ENCODE results near the gene CFAP46. TPM values are rescaled to one million over a fixed set of nuclear protein-coding genes. Genes with fewer than 3 reads are reported as not detected.
"Not testable (repeated sequence)": the region's sequence is repeated elsewhere in the genome, so short reads cannot be mapped to it uniquely, and the experiment has no call there.

The CFAP46 gene
- polyA plus RNA-seq, 12 donors, result 0.25 to 1.2 (median 0.50) TPM; not detected in 2

DNA sequence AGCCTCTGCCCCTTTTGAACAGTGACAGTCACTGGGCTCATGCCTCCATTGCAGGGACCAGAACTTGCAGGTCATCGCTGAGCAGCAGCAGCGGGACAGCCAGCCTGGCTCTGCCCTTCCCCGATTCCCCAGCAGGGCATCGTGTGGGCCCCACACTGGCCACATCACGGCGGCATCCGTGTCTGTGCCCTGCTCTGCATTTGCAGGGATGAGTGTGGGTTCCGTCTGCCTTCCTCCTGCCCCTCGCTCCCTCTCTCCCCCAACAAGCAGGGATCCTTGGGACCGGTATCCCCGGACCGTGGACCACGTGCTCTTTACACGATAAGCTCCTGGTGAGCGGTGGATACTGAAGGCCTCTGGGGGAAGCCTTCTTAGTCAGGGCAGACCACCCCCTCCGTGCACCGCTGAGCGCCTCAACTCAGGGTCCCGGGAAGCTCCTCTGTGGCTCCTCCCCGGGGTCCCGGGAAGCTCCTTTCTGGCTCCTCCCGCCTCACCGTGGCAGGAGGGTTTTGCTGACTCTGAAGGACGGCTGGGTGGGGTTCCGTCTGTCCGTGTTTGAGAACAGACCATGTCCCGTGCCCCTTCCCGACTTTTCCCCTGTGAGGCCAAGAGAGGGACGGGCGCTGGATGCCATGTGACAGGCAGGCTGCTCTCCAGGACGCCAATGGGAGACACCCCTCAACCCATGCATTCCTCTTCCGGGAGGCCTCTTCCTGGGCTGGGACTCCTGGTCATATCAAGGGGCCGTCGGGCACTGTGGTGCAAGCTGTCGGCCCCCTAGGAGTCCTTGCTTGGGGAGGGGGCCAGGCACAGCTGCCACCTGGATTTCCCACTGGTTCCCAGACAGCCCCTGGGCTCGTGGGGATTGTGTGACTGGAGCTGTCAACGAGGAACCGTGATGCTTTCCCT, 132.9 kb downstream of the CFAP46 start:
- DNase-seq, result no peak

DNA sequence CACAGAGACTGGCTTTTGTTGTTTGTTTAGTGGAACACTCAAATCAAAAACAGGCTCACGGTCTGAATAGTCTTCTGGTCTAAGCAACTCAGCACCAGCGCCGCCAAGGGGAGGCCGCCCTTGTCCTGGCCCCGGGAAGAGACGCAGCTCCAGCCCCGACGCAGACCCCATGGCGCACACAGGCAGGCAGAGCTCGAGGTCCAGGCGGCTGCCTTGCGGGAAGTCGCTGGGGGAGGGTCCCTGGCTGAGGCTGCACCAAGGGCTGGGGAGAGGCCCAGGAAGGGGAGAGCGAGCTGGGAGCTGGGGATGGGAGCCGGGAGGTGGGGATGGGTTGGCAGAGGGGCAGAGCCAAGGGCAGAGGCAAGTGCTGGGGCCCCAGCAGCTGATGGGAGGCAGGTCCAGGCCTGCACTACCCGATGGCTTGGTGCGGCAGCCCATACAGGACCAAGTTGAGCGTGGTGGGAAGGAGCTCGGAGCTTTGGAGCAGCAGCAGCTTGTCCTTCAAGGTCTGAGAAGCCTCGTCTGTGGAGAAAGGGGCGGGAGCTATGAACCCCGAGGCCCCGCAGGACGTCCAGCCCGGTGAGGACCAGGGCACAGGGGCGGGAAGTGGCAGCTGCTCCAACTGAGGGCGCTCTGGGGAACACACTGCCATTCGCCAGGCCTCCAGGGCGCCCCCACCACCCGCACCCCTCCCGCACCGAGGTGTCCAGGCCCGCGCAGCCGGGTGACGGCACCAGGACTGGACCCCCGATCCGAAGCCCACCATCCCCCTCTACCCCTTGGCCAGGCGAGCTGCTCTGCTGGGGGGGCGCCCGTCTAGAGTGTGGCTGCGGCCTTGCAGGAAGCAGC, 133.8 kb downstream of the CFAP46 start:
- no peak for DNase-seq

DNA sequence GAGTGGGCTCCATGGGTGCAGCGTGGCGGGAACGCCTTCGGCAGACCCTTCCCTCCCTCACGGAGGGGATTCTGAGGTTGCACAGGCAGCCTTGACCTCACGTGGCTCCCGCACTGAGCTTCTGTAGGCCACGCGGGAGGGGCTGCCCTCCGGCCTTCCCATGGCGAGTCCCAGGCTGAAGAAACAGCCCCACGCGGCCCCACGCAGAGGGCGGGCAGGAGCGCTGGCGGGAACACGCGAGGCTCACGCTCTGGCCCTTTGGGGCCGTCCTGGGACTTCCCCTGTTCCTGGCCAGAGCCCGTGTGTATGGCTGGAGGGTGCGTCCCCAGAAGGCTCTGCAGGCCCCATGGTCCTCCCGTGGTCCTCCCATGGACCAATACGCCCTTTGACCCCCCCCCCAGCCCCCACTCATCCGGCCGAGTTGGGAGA, 134.7 kb downstream of the CFAP46 start:
- DNase-seq, result no peak

DNA sequence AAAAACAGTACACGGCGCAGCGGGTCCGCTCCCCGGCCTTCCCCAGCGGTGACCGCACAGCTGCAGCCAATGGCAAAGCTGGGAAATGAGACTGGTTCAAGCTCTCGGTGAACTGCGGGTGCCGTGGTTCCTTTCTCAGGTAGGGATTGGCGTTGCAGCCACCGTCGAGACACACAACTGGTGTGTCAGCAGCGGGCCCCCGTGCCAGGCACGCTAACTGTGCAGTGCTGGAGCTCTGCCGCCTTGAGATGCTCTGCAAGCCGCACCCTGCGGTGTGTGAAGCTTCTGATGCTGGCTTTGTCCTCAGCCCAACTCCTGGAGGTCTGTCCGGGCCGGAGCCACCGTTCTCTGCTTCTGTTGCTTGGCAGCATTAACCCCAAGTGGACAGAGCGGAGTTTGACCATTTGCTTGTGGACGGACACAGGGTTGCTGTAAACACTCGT, 135.8 kb downstream of the CFAP46 start:
- no peak for DNase-seq

DNA sequence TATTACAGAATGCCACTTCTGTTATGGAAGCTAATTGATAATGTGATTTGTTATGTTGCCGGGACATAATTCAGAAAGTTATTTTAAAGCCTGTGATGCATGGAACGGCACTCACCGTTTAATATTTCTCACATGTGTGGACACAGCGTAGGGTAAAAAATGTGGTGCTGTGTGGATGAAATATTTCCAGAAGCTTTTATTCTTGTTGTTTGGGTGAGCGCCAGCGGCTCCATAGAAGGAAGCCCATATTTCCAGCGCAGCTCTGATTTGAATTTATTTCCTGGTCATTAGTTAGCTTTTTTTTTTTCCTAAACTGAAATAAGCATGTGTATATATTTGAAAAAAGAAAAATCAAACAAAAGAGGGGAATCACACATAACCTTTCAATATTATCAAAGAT, 136.3 kb downstream of the CFAP46 start:
- DNase-seq, result peak; percentile 14

DNA sequence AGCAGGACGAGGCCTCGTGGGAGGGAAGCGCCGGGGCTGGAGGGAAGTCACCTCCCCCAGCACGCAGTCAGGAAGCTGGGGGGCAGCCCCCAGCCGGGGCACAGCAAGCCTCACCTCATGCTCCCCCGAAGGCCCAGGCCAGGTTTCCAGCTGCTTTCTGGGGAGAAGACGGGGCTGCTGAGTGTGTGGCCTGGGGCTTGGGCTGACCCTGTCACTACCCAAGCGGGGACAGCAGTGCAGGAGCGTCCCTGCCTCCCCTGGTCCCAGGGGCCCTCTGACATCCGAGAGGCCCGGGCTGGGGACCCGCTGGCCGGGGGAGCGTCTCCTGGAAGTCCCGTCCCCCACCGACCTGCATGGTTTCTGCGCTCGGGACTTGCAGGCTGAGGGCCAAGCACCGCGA, 136.8 kb downstream of the CFAP46 start:
- DNase-seq, result no peak

DNA sequence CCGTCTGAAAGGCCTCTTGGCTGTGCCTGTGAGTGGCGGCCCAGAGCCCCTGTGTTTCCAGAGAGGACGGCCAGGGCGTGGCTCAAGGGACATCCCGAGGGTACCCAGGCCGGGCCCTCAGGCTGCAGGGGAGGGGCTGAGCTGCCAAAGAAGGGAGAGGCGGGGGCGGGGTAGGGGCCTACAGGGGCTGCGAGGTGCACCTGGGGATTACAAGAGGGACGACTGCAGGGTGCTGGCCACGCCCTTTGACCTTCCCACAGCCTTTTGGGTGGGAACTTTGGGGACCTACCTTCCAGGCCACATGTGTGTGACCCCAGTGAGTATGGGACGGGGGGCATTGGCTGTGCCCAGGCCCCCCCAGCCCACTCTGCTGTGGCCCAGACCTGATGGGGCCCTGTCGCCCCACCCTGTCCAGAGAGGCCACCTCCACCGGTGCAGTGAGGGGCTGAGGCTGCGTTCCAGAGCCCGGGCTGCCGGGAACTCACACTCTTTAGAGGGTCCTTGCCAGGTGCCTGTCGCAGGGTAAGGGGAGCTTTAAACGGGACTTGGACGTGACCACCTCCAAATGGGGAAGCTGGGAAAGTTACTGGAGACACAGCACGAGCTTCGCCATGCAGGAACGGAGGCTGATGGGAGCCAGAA, 137.5 kb downstream of the CFAP46 start:
- DNase-seq, result no peak

DNA sequence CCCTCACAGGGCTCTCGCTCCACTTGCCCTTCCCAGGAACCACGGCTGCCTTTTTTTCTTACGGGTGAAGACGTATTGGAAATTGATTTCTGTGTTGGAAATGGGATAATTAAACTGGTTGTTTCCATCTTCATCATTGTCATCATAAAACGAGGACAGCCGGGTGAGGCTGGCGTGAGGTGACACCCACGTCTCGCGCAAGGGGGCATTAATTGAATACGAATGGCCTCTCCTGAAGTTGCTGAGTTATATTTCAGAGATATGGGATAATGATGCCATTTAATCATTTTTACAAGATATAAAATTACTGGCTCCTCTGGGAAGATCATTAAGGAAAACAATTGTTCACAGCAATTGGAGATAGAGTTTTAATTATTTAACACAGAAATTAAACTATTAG, 138.1 kb downstream of the CFAP46 start:
- no peak for DNase-seq

DNA sequence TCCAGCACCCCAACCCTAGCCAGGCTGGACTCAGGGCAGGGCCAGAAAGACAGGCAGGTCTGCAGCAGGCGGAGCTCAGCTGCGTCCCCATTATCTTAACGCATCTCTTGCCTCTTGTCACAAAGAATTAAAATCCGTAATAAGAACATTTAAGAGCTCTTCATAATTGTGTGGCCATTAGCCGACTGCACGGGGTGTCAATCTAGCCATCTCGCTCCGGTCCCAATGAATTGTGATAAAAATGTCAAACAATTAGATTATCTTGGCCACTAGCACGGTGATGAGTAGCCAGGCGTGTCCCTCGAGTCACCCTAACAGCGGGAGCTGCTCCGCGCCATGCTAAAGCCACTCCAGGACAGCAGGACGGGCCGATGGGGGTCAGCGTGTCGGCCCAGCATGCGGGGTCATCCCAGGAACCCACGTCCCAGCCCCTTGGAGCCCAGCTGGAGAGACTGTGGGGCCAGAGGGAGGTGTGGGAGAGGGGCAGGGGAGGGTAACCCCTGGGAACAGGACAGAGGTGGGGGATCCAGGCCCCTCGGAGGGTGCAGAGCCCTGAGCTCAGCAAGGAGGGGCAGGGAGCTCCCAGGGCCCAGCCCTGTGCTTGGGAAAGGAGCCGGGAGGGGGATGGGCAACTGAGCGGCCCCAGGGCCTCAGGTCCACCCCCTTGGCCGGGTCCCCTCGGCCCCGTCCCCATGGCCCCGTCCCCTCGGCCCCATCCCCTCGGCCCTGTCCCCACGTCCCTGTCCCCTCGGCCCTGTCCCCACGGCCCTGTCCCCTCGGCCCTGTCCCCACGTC, 138.8 kb downstream of the CFAP46 start:
- DNase-seq, result no peak

DNA sequence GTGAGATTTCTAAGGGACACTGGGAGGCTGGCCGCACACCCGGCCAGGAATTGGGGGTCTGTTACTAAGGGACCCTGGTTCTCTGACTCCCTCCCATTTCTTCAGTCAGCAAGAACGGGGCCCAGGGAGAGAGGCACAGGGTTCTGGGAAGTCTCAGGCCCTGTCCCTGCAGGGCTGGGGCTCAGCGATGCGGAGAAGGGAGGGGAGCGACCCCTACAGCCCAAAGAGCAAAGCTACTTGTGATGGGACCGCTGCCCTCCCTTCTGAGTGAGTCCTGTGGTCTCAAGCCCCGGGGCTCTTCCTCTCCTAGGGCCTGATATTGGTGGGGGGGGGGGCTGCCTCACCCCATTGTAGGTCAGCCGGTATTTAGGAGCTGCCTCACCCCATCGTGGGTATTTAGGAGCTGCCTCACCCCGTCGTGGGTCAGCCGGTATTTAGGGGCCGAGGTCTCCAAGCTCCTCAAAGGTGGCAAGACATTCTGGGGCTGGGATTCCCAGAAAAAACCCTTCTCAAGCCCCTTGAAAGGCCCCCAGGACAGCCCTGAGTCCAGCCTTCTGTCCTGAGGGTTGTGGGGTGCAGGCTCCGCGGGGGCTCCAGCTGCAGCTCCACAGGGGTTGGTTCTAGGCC, 139.6 kb downstream of the CFAP46 start:
- DNase-seq, result no peak

DNA sequence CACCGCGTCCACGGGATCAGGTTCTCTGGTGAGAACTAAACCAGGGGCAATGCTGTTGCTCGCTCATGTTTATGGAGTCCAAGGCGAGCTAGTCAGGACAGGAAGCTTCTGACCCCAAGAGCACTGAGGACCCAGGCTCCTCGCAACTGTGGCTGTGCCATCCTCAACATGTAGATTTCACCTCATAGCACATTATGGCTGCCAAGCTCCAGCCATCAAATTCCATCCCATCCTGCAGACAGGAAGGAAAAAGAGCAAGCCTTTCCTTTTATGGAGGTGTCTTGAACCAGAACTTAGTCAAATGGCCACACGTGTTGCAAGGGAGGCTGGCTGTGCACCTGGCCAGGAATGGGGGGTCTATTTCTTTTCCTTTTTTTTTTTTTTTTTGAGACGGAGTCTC, 140.3 kb downstream of the CFAP46 start:
- no peak for DNase-seq

DNA sequence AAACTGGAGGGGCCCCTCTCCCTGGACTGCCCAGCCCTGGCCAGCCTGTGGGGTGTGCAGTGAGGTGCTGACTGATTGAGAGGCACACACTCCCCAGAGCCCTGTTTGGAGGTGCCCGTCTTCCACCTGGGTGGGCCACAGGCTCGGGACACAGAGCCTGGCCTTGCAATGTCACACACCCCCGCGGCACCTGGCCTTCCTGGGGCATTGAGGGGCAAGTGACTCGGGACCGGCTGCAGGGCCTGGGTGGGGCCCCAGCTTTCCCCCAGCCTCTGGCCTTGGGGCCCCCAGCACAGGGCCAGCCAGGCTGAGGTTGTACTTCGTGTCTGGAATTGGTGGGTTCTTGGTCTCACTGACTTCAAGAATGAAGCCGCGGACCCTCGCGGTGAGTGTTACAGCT, 142.5 kb downstream of the CFAP46 start:
- DNase-seq, result no peak

DNA sequence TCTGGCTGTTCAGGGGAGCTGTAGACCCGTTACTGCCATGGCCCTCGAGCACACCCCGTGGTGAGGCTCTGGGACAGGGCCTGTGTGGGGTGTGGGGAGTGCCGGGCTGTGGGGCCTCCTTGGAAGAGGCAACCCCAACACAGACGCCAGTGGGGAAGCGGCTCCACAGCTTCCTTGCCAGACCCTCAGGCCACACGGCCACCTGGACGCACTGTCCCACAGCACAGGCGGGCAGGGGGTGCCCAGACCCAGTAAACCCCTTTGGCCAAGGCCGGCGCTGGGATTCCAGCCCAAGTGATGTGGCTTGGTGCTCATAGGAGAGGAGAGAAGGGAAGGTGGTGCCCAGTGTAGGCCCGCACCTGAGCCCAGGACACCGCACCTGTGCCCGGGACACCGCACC, 143.5 kb downstream of the CFAP46 start:
- no peak for DNase-seq

DNA sequence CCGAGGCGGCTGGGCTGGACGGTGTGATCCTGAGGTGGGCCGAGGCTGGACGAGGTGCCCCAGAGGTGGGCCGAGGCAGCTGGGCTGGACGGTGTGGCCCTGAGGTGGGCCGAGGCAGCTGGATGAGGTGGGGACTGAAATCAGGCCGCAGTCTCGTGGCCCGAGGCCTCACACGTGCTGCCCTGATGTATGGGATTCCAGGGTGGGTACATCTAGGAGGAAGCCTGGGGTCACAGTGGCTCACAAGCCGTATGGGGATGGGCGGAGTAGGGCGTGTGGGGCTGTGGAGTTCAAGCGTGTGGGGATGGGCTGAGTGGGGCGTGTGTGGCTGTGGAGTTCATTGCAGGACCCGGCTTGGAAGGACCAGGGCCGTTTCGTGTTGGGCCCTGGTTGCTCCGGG, 144.0 kb downstream of the CFAP46 start:
- no peak for DNase-seq

DNA sequence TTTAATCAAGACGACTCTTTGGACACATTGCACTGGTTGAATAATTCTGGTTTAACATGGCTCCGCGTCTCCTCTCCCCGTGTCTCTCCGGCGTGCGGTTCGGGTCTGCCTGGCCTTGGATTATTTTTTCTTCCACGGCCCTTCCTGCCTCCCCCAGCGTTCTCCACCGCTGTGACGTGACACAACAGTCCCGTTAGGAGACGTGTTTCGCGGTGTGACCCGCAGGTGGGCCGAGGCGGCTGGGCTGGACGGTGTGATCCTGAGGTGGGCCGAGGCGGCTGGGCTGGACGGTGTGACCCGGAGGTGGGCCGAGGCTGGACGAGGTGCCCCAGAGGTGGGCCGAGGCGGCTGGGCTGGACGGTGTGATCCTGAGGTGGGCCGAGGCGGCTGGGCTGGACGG, 144.4 kb downstream of the CFAP46 start:
- DNase-seq, result not testable (repeated sequence)

DNA sequence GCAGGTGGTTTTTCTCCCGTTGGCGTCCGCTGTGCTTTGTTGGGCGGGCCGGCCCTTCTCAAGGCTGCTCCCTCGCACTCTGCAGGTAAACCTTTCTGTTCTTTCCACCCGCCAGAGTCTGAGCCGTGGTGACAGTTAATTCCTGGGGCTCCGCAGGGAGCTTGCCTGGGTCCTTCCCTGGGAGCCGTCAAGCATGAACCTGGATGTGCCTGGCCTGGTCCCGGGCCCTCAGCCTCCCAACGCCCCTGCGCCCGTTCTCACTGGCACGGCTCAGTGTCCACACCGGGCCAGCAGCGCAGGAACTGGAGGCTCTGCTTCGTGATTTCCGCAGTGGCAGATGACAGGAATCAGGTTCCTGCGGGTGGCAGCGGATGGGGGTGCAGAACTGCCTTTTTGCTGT, 145.5 kb downstream of the CFAP46 start:
- DNase-seq, result no peak

DNA sequence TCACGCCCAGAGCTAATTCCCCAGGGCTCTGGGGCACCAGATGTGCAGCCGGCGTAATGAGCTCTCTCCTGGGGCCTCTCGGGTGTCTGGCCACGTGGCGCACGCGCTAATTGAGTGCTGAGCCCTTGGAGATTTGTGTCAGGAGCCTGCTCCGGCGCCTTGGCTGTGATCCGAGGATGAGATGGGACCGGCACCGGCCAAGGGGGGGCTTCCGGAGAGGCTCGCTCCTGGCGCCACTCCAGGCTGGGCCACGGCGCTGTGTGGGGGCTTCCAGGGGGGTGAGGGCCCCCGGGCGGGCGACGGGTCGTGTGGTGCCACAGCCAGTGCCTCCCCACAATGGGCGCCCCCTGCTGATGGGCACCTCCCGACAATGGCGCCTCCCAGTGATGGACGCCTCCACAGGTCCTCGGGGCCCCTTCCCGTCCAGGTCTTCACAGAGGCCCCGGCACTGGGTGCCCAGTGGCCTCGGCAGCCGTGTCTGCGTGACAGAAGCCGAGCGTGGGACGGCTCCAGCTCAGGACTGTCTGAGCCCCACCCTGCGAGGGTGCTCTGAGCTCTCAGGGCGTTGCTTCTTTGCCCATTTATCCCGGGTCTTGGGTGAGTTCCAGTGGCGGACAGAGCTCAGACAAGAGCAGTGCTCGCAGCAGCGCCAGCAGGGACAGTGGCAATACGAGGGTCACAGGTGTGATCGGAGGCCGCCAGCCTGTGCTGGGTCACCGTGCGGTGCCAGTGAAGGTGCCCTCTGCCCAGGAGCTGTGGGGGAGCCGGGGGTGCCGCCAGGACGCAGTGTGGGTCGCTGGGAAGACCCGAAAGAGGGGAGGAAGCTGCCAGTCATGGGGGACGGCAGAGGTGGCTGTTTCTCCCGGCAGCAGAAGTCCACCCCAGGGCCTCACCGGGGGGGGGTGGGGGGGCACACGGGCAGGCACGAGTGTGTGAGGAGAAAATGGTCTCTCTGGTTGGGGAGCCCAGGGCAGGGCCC, 148.2 kb downstream of the CFAP46 start:
- DNase-seq, result no peak

DNA sequence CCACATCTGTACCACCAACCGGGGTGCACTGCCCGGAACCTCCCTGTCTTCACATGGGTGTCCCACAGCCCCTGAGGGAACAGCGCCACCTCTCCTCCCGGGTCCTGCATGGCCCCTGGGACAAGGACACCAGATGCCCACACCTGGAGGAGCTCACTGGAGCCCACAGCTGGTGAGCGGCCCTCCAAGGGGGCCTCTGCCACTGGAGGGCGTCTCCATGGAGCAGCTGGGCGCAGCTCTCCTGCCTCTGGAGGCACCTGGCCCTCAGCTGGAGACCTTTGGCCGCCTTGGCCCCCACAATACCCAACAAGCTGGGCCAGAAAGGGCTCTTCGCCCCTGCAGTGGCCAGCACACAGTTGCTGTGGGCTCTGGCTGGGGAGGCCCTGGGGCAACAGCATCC, 149.2 kb downstream of the CFAP46 start:
- DNase-seq, result no peak

DNA sequence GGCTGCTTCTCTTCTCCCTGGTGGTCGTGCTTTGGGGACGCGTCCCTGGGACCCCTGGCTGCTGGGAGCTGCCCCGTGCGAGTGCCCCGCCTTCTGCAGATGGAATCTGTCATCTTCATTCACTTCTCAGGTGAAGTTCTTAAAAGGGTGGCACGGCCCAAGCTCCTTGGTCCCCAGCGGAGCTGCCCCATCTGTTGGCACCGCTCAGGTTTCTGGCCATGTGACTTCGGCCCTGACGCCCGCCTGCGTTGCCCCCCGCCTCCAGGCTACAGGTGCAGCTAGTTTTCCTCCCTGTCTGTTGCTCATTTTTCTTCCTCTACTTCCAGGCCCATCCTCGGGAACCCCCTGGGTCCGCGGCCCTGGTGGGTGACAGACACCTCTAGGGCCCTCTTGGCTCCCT, 149.6 kb downstream of the CFAP46 start:
- no peak for DNase-seq

DNA sequence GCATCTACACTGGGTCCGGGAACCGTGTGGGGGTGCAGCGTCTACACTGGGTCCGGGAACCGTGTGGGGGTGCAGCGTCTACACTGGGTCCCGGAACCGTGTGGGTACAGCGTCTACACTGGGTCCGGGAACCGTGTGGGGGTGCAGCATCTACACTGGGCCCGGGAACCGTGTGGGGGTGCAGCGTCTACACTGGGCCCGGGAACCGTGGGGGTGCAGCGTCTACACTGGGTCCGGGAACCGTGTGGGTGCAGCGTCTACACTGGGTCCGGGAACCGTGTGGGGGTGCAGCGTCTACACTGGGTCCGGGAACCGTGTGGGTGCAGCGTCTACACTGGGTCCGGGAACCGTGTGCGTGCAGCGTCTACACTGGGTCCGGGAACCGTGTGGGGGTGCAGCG, 150.3 kb downstream of the CFAP46 start:
- DNase-seq, result not testable (repeated sequence)
